Trophoblast cell (in vitro differentiated cells and primary cell): ENCODE data around the gene CELA3A.

Experiments
- DNase-seq, 2 donors: peaks; one replicate each; pipeline ENCODE4 v3.0.0-alpha.2; 2016
- H2AFZ ChIP-seq: 2 replicates; pipeline ENCODE4 v1.6.1; 2013; ENCODE audit warnings: low read length, moderate library complexity, mild to moderate bottlenecking; ENCODE audit not compliant: insufficient read depth, poor library complexity
- H2AK5ac ChIP-seq: 2 replicates; pipeline ENCODE4 v1.6.1; 2013; ENCODE audit warnings: mild to moderate bottlenecking, low read length
- H2BK120ac ChIP-seq: 2 replicates; pipeline ENCODE4 v1.6.1; 2013; ENCODE audit warnings: low read length, mild to moderate bottlenecking, moderate library complexity; ENCODE audit not compliant: insufficient read depth, poor library complexity
- H2BK12ac ChIP-seq: 2 replicates; pipeline ENCODE4 v1.6.1; 2013; ENCODE audit warnings: mild to moderate bottlenecking, low read length, moderate library complexity
- H2BK5ac ChIP-seq: 2 replicates; pipeline ENCODE4 v1.6.1; 2013; ENCODE audit warnings: low read length, low read depth, moderate library complexity, mild to moderate bottlenecking; ENCODE audit not compliant: poor library complexity
- H3K14ac ChIP-seq: 2 replicates; pipeline ENCODE4 v1.6.1; 2013; ENCODE audit warnings: mild to moderate bottlenecking, low read length
- H3K18ac ChIP-seq: 2 replicates; pipeline ENCODE4 v1.6.1; 2013; ENCODE audit warnings: mild to moderate bottlenecking, low read length
- H3K23ac ChIP-seq: 2 replicates; pipeline ENCODE4 v1.6.1; 2013; ENCODE audit warnings: low read length
- H3K27ac ChIP-seq: 2 replicates; pipeline ENCODE4 v1.5.1; 2013; ENCODE audit warnings: low read depth, mild to moderate bottlenecking, inconsistent platforms, low read length, moderate library complexity
- H3K27me3 ChIP-seq: 2 replicates; pipeline ENCODE4 v1.6.1; 2013; ENCODE audit warnings: inconsistent platforms, mild to moderate bottlenecking, low read length, moderate library complexity; ENCODE audit not compliant: insufficient read depth
- H3K36me3 ChIP-seq, 2 experiments: 1 replicate in 1 of 2; 2 replicates in 1 of 2; pipeline ENCODE4 v1.6.1; 2013; ENCODE audit warnings: low read length in 2 of 2, mild to moderate bottlenecking in 2 of 2, moderate library complexity in 1 of 2; ENCODE audit not compliant: insufficient read depth in 2 of 2, control insufficient read depth in 1 of 2
- H3K4ac ChIP-seq: 2 replicates; pipeline ENCODE4 v1.6.1; 2013; ENCODE audit warnings: low read depth, mild to moderate bottlenecking, low read length, moderate library complexity
- H3K4me1 ChIP-seq, 2 experiments: 1 replicate in 1 of 2; 2 replicates in 1 of 2; pipeline ENCODE4 v1.6.1; 2013; ENCODE audit warnings: low read length in 2 of 2, mild to moderate bottlenecking in 2 of 2, moderate library complexity in 1 of 2; ENCODE audit not compliant: insufficient read depth in 2 of 2, control insufficient read depth in 1 of 2
- H3K4me2 ChIP-seq: 2 replicates; pipeline ENCODE4 v1.6.1; 2013; ENCODE audit warnings: inconsistent platforms, mild to moderate bottlenecking, low read length, moderate library complexity
- H3K4me3 ChIP-seq: 2 replicates; pipeline ENCODE4 v1.5.1; 2013; ENCODE audit warnings: mild to moderate bottlenecking, low read depth, low read length, inconsistent platforms
- H3K79me1 ChIP-seq: one replicate; pipeline ENCODE4 v1.6.1; 2013; ENCODE audit warnings: low read length
- H3K79me2 ChIP-seq: 2 replicates; pipeline ENCODE4 v1.6.1; 2013; ENCODE audit warnings: low read length, mild to moderate bottlenecking; ENCODE audit not compliant: control insufficient read depth, insufficient read depth, poor library complexity
- H3K9ac ChIP-seq: 2 replicates; pipeline ENCODE4 v1.6.1; 2013; ENCODE audit warnings: mild to moderate bottlenecking, low read length
- H3K9me3 ChIP-seq: 2 replicates; pipeline ENCODE4 v1.6.1; 2013; ENCODE audit warnings: low read depth, mild to moderate bottlenecking, control low read depth, inconsistent platforms, low read length; ENCODE audit not compliant: insufficient read depth
- H4K12ac ChIP-seq: 2 replicates; pipeline ENCODE4 v1.6.1; 2013; ENCODE audit warnings: low read depth, mild to moderate bottlenecking, low read length, moderate library complexity
- H4K8ac ChIP-seq: 2 replicates; pipeline ENCODE4 v1.6.1; 2013; ENCODE audit warnings: low read depth, mild to moderate bottlenecking, low read length, moderate library complexity
- H4K91ac ChIP-seq: one replicate; pipeline ENCODE4 v1.6.1; 2013; ENCODE audit warnings: low read depth, mild to moderate bottlenecking, low read length, moderate library complexity
- WGBS: extraction: QIAGEN DNeasy Blood & Tissue Kit; methylation state at CpG from one replicate; pipeline ENCODE4 v1.1.7; 2013; ENCODE audit warnings: missing lambda C conversion rate; ENCODE audit not compliant: insufficient read length, insufficient coverage; ENCODE audit errors: extremely low coverage; 5-methylcytosine and 5-hydroxymethylcytosine counted together

CELA3A gene

GRCh38 chr1:22055463-22055862 is 54.0 kb downstream of the CELA3A start:
- Histone ChIP-seq H2BK120ac (no peak overlapping the region), H4K8ac (no peak overlapping the region), H3K9ac (no peak overlapping the region), H3K23ac (no peak overlapping the region), H3K27ac (no peak overlapping the region), H4K12ac (no peak overlapping the region), H3K27me3 (no peaks in the 10 kb centered on the region), H2BK12ac (no peak overlapping the region), H3K36me3 (peaks cover 5 to 14% of the 10 kb centered on the region in 2 experiments), H2AFZ (no peak overlapping the region), H3K4ac (peak overlapping the region; percentile 72), H4K91ac (no peak overlapping the region), H3K4me1 (peaks cover 5 to 9% of the 10 kb centered on the region in 2 experiments), H3K14ac (no peak overlapping the region), H2AK5ac (no peak overlapping the region), H3K9me3 (no peaks in the 10 kb centered on the region), H3K4me2 (peak overlapping the region; percentile 39), H3K18ac (no peak overlapping the region), H3K79me2 (peaks cover 27% of the 10 kb centered on the region), H3K4me3 (no peak overlapping the region), H2BK5ac (no peak overlapping the region), H3K79me1 (peaks cover 15% of the 10 kb centered on the region)
- DNase-seq, result peak; percentile 48 to 68
- WGBS, result no CpG with 5 or more reads among the region's 6 CpGs

GRCh38 chr1:22056043-22056442 is 54.6 kb downstream of the CELA3A start:
- no peak for DNase-seq
- Histone ChIP-seq H3K4me1 (peaks cover 5 to 9% of the 10 kb centered on the region in 2 experiments), H2BK12ac (no peak overlapping the region), H2BK120ac (no peak overlapping the region), H3K27me3 (no peaks in the 10 kb centered on the region), H4K12ac (no peak overlapping the region), H4K91ac (no peak overlapping the region), H3K14ac (no peak overlapping the region), H3K4ac (peak overlapping the region; percentile 96), H3K79me1 (peaks cover 15% of the 10 kb centered on the region), H3K36me3 (peaks cover 5 to 14% of the 10 kb centered on the region in 2 experiments), H2AK5ac (no peak overlapping the region), H3K79me2 (peaks cover 27% of the 10 kb centered on the region), H3K4me2 (no peak overlapping the region), H3K4me3 (no peak overlapping the region), H2BK5ac (no peak overlapping the region), H2AFZ (no peak overlapping the region), H3K18ac (no peak overlapping the region), H3K9ac (no peak overlapping the region), H3K23ac (no peak overlapping the region), H3K27ac (no peak overlapping the region), H4K8ac (no peak overlapping the region), H3K9me3 (no peaks in the 10 kb centered on the region)
- no CpG with 5 or more reads among the region's 1 CpG for WGBS

GRCh38 chr1:22056936-22057335 is 55.5 kb downstream of the CELA3A start:
- no peak overlapping the region for H2BK5ac ChIP-seq
- H3K4me3 ChIP-seq, result no peak overlapping the region
- H3K36me3 ChIP-seq, result peaks cover 5 to 14% of the 10 kb centered on the region in 2 experiments
- H3K79me2 ChIP-seq, result peaks cover 32% of the 10 kb centered on the region
- no peak overlapping the region for H3K4me2 ChIP-seq
- H3K18ac ChIP-seq, result no peak overlapping the region
- H4K91ac ChIP-seq, result no peak overlapping the region
- no peak overlapping the region for H3K27ac ChIP-seq
- peak in 1 of 2 donors; percentile 54 for DNase-seq
- H3K4me1 ChIP-seq, result peaks cover 5 to 9% of the 10 kb centered on the region in 2 experiments
- no CpG with 5 or more reads among the region's 2 CpGs for WGBS
- H2AFZ ChIP-seq, result no peak overlapping the region
- H3K9me3 ChIP-seq, result no peaks in the 10 kb centered on the region
- H3K79me1 ChIP-seq, result peaks cover 15% of the 10 kb centered on the region
- no peak overlapping the region for H2AK5ac ChIP-seq
- no peak overlapping the region for H3K23ac ChIP-seq
- peak overlapping the region; percentile 97 for H3K4ac ChIP-seq
- no peak overlapping the region for H2BK12ac ChIP-seq
- H3K14ac ChIP-seq, result no peak overlapping the region
- H3K9ac ChIP-seq, result no peak overlapping the region
- no peak overlapping the region for H2BK120ac ChIP-seq
- H4K8ac ChIP-seq, result no peak overlapping the region
- H3K27me3 ChIP-seq, result no peaks in the 10 kb centered on the region
- H4K12ac ChIP-seq, result no peak overlapping the region

DNA sequence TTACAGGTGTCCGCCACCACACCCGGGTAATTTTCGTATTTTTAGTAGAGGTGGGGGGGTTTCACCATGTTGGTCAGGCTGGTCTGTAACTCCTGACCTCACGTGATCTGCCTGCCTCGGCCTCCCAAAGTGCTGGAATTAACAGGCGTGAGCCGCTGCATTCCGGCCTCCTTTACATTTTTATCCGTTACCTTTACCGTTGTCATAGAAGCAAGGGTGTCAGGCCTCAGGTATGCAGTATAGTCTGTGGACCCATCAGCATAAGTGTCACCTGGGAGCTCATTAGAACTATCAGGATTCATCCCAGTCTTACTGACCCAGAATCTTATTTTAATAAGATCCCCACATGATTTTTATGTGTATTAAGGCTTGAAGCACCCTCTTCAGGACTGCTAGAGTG is 56.4 kb downstream of the CELA3A start:
- WGBS, result no CpG with 5 or more reads among the region's 10 CpGs
- Histone ChIP-seq H2AFZ (no peak overlapping the region), H3K4me1 (peaks cover 3 to 6% of the 10 kb centered on the region in 2 experiments), H3K27ac (no peak overlapping the region), H3K18ac (no peak overlapping the region), H3K79me1 (peaks cover 8% of the 10 kb centered on the region), H3K4me3 (no peak overlapping the region), H2BK12ac (no peak overlapping the region), H3K23ac (no peak overlapping the region), H2AK5ac (no peak overlapping the region), H3K79me2 (peaks cover 29% of the 10 kb centered on the region), H3K4ac (peak overlapping the region; percentile 98), H4K8ac (no peak overlapping the region), H3K4me2 (no peak overlapping the region), H2BK5ac (no peak overlapping the region), H3K36me3 (peaks cover 5 to 14% of the 10 kb centered on the region in 2 experiments), H2BK120ac (no peak overlapping the region), H3K14ac (no peak overlapping the region), H3K27me3 (no peaks in the 10 kb centered on the region), H3K9ac (no peak overlapping the region), H4K12ac (no peak overlapping the region), H3K9me3 (no peaks in the 10 kb centered on the region), H4K91ac (no peak overlapping the region)
- DNase-seq, result peak; percentile 49 to 72
